Mononuclear cell (primary cell): ENCODE measurements around the gene TRIO. TPM values are rescaled to one million over a fixed set of nuclear protein-coding genes. Genes with fewer than 3 reads are reported as not detected.

Experiments used
- total RNA-seq: library from RNA; depleted of rRNA; stranded (reverse); fragments of >200 nt; gene quantifications from one replicate; pipeline ENCODE4 v1.2.3, GENCODE V29; 2012

The TRIO gene
- total RNA-seq, 1 donor, result 48.9 TPM

Other genes with a start within 250 kb of the TRIO start
- not detected for gene DNAH5, start 198.7 kb upstream of the TRIO start, total RNA-seq